Mesenchymal stem cell (in vitro differentiated cells and primary cell): Measurements from ENCODE around the gene HSFX1.

Source experiments
- DNase-seq: peaks from one replicate; pipeline ENCODE4 v3.0.0-alpha.2; 2013
- H2AFZ ChIP-seq: one replicate; pipeline ENCODE4 v1.6.1; 2013; ENCODE audit warnings: low read depth, mild to moderate bottlenecking, control low read depth, inconsistent platforms, low read length, moderate library complexity
- H2AK5ac ChIP-seq: 2 replicates; pipeline ENCODE4 v1.6.1; 2013; ENCODE audit warnings: low read length, moderate library complexity, mild to moderate bottlenecking, inconsistent platforms; ENCODE audit not compliant: severe bottlenecking
- H2BK120ac ChIP-seq: one replicate; pipeline ENCODE4 v1.6.1; 2013; ENCODE audit warnings: low read depth, mild to moderate bottlenecking, inconsistent platforms, low read length, moderate library complexity
- H2BK12ac ChIP-seq, 2 experiments: one replicate each; pipeline ENCODE4 v1.6.1; 2013; ENCODE audit warnings: inconsistent platforms in 2 of 2, low read length in 2 of 2, mild to moderate bottlenecking in 2 of 2, moderate library complexity in 2 of 2, control low read depth in 1 of 2
- H2BK15ac ChIP-seq: one replicate; pipeline ENCODE4 v1.6.1; 2013; ENCODE audit warnings: mild to moderate bottlenecking, low read depth, inconsistent platforms; ENCODE audit not compliant: poor library complexity, severe bottlenecking
- H2BK5ac ChIP-seq: 2 replicates; pipeline ENCODE4 v1.6.1; 2013; ENCODE audit warnings: low read depth, mild to moderate bottlenecking, low read length, control low read depth, inconsistent platforms; ENCODE audit not compliant: poor library complexity, severe bottlenecking
- H3K14ac ChIP-seq, 2 experiments: one replicate each; pipeline ENCODE4 v1.6.1; 2013; ENCODE audit warnings: inconsistent platforms in 2 of 2, low read length in 2 of 2, control low read depth in 1 of 2, mild to moderate bottlenecking in 1 of 2, moderate library complexity in 1 of 2
- H3K18ac ChIP-seq, 2 experiments: one replicate each; pipeline ENCODE4 v1.6.1; 2013; ENCODE audit warnings: inconsistent platforms in 2 of 2, low read length in 2 of 2, control low read depth in 1 of 2, low read depth in 1 of 2, mild to moderate bottlenecking in 1 of 2
- H3K23ac ChIP-seq, 2 experiments: one replicate each; pipeline ENCODE4 v1.6.1; 2013; ENCODE audit warnings: inconsistent platforms in 2 of 2, low read length in 2 of 2, mild to moderate bottlenecking in 2 of 2, moderate library complexity in 2 of 2, control low read depth in 1 of 2
- H3K27ac ChIP-seq: 2 replicates; pipeline ENCODE4 v1.5.1; 2013; ENCODE audit warnings: mild to moderate bottlenecking, moderate library complexity, low read length, control low read depth, inconsistent platforms; ENCODE audit not compliant: poor library complexity, severe bottlenecking
- H3K27me3 ChIP-seq, 2 experiments: 2 replicates each; pipeline versions ENCODE4 v1.6.1 to v1.7.0; 2013; ENCODE audit warnings: low read length in 2 of 2, mild to moderate bottlenecking in 2 of 2, moderate library complexity in 2 of 2, control low read depth in 1 of 2, inconsistent platforms in 1 of 2; ENCODE audit not compliant: control insufficient read depth in 1 of 2, insufficient read depth in 1 of 2
- H3K36me3 ChIP-seq, 2 experiments: 2 replicates each; pipeline versions ENCODE4 v1.6.1 to v1.7.0; 2013; ENCODE audit warnings: low read length in 2 of 2, control low read depth in 1 of 2, inconsistent platforms in 1 of 2, low read depth in 1 of 2, mild to moderate bottlenecking in 1 of 2; ENCODE audit not compliant: insufficient read depth in 2 of 2, control insufficient read depth in 1 of 2
- H3K4ac ChIP-seq, 2 experiments: one replicate each; pipeline ENCODE4 v1.6.1; 2013; ENCODE audit warnings: inconsistent platforms in 2 of 2, low read length in 2 of 2, mild to moderate bottlenecking in 2 of 2, moderate library complexity in 2 of 2, control low read depth in 1 of 2, low read depth in 1 of 2
- H3K4me1 ChIP-seq: 2 replicates; pipeline ENCODE4 v1.6.1; 2013; ENCODE audit warnings: low read depth, low read length, control low read depth; ENCODE audit not compliant: control insufficient read depth, insufficient read depth
- H3K4me2 ChIP-seq: 2 replicates; pipeline ENCODE4 v1.6.1; 2013; ENCODE audit warnings: low read length, mild to moderate bottlenecking, inconsistent platforms; ENCODE audit not compliant: poor library complexity, severe bottlenecking
- H3K4me3 ChIP-seq, 2 experiments: 2 replicates each; pipeline versions ENCODE4 v1.5.1 to v1.7.0; 2013; ENCODE audit warnings: low read length in 2 of 2, mild to moderate bottlenecking in 2 of 2, control low read depth in 1 of 2, low read depth in 1 of 2; ENCODE audit not compliant: insufficient read depth in 1 of 2
- H3K79me1 ChIP-seq: replicated peaks from 2 replicates; pipeline ENCODE4 v1.6.1; 2013; ENCODE audit warnings: mild to moderate bottlenecking, control low read depth, low read length, inconsistent platforms; ENCODE audit not compliant: poor library complexity, severe bottlenecking
- H3K9ac ChIP-seq: 2 replicates; pipeline ENCODE4 v1.7.0; 2013; ENCODE audit warnings: mild to moderate bottlenecking, low read length, moderate library complexity
- H3K9me3 ChIP-seq: 2 replicates; pipeline ENCODE4 v1.7.0; 2013; ENCODE audit warnings: mild to moderate bottlenecking, low read length; ENCODE audit not compliant: control insufficient read depth
- H4K8ac ChIP-seq: one replicate; pipeline ENCODE4 v1.6.1; 2013; ENCODE audit warnings: inconsistent platforms, mild to moderate bottlenecking, low read length, moderate library complexity
- H4K91ac ChIP-seq: one replicate; pipeline ENCODE4 v1.6.1; 2013; ENCODE audit warnings: mild to moderate bottlenecking, low read length, inconsistent platforms
- WGBS: methylation state at CpG from one replicate; pipeline ENCODE4 v1.1.7; 2013; ENCODE audit warnings: mixed read lengths; 5-methylcytosine and 5-hydroxymethylcytosine counted together

The HSFX1 gene

GRCh38 chrX:149807747-149808458, 34.0 kb downstream of the HSFX1 start:
- H3K27ac ChIP-seq: no peak overlapping the region
- WGBS: 90% methylated on average over 9 of the region's 12 CpGs
- no peak overlapping the region for H3K4ac ChIP-seq

DNA sequence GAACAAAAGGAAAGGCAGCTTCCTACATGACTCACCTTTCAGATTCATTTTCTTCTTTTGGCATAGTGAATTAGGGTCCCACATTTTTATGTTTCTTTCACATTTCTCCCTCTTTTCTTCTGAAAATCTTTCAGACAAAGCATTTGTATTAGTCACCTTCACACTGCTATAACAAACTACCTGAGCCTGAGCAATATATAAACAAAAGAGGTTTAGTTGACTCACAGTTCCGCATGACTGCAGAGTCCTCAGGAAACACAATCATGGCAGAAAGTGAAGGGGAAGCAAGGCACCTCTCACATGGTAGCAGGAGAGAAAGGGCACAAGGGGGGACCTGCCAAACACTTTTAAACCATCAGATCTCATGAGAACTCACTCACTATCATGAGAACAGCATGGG, 44.8 kb downstream of the HSFX1 start:
- 43% methylated on average over 1 of the region's 1 CpG for WGBS
- peaks cover 8% of the 10 kb centered on the region for H3K9me3 ChIP-seq

More at GRCh38 chrX:149807747-149808458, 34.0 kb downstream of the HSFX1 start:
- Histone ChIP-seq H3K23ac (no peak overlapping the region), H4K91ac (no peak overlapping the region), H2BK120ac (no peak overlapping the region), H3K18ac (no peak overlapping the region), H3K27me3 (peaks cover 0 to 15% of the 10 kb centered on the region in 2 experiments), H3K79me1 (no peaks in the 10 kb centered on the region), H3K36me3 (no peaks in the 10 kb centered on the region), H2AK5ac (no peak overlapping the region), H3K9ac (no peak overlapping the region), H2BK12ac (no peak overlapping the region), H2BK5ac (no peak overlapping the region), H3K14ac (no peak overlapping the region), H3K4me2 (no peak overlapping the region), H2AFZ (no peak overlapping the region), H4K8ac (no peak overlapping the region), H3K4me3 (no peak overlapping the region), H3K4me1 (no peaks in the 10 kb centered on the region), H2BK15ac (no peak overlapping the region), H3K9me3 (no peaks in the 10 kb centered on the region)
- DNase-seq: no peak

DNA sequence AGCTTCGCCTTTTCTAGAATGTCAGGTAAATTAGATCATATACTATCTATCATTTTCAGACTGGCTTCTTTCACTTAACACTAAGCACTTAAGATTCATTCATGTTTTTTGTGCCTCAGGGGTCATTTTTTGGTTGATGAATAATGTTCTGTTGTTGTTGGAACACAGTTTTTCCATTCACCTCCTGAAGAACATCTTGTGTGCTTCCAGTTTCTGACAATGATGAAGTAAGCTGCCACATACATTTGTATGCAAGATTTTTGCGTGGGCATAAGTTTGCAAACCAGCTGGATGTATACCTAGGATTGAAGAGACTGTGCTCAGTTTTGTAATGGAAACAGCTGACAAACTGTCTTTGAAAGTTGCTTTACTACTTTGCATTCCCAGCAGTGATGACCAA, 45.5 kb downstream of the HSFX1 start:
- no peak overlapping the region for H3K14ac ChIP-seq
- no peak overlapping the region for H3K4me2 ChIP-seq
- no peak overlapping the region for H4K91ac ChIP-seq
- no peaks in the 10 kb centered on the region for H3K79me1 ChIP-seq
- no peak overlapping the region for H2AK5ac ChIP-seq
- no peak overlapping the region for H2BK120ac ChIP-seq
- no peak overlapping the region for H3K18ac ChIP-seq
- WGBS: 92% methylated on average over 1 of the region's 2 CpGs
- no peak overlapping the region for H3K9ac ChIP-seq
- H2BK12ac ChIP-seq: no peak overlapping the region
- no peak overlapping the region for H3K4me3 ChIP-seq
- DNase-seq: no peak
- H3K27ac ChIP-seq: no peak overlapping the region
- H3K23ac ChIP-seq: no peak overlapping the region
- peaks cover 0 to 16% of the 10 kb centered on the region in 2 experiments for H3K27me3 ChIP-seq
- no peak overlapping the region for H4K8ac ChIP-seq
- H3K36me3 ChIP-seq: no peaks in the 10 kb centered on the region
- H2AFZ ChIP-seq: no peak overlapping the region
- no peak overlapping the region for H2BK15ac ChIP-seq
- peaks cover 8% of the 10 kb centered on the region for H3K9me3 ChIP-seq
- no peak overlapping the region for H3K4ac ChIP-seq
- H2BK5ac ChIP-seq: no peak overlapping the region
- no peaks in the 10 kb centered on the region for H3K4me1 ChIP-seq

More for the DNA sequence above, 44.8 kb downstream of the HSFX1 start:
- Histone ChIP-seq H2BK5ac (no peak overlapping the region), H3K18ac (no peak overlapping the region), H2AFZ (no peak overlapping the region), H2BK120ac (no peak overlapping the region), H3K23ac (no peak overlapping the region), H3K4me2 (no peak overlapping the region), H3K4me3 (no peak overlapping the region), H2AK5ac (no peak overlapping the region), H3K27ac (no peak overlapping the region), H3K79me1 (no peaks in the 10 kb centered on the region), H4K8ac (no peak overlapping the region), H2BK12ac (no peak overlapping the region), H3K36me3 (no peaks in the 10 kb centered on the region), H3K14ac (no peak overlapping the region), H3K27me3 (peaks cover 0 to 16% of the 10 kb centered on the region in 2 experiments), H4K91ac (no peak overlapping the region), H3K4ac (no peak overlapping the region), H2BK15ac (no peak overlapping the region), H3K4me1 (no peaks in the 10 kb centered on the region), H3K9ac (no peak overlapping the region)
- DNase-seq: no peak

- no peak overlapping the region for H2BK15ac ChIP-seq
- no peak overlapping the region for H2AK5ac ChIP-seq
- no peaks in the 10 kb centered on the region for H3K79me1 ChIP-seq
- H4K8ac ChIP-seq: no peak overlapping the region
- no peak overlapping the region for H3K9ac ChIP-seq
- H2BK12ac ChIP-seq: no peak overlapping the region
- WGBS: 3% methylated on average over 3 of the region's 3 CpGs
- H3K4me1 ChIP-seq: no peaks in the 10 kb centered on the region
- H3K18ac ChIP-seq: no peak overlapping the region
- peaks cover 0 to 15% of the 10 kb centered on the region in 2 experiments for H3K27me3 ChIP-seq
- no peak overlapping the region for H4K91ac ChIP-seq
- no peak overlapping the region for H3K27ac ChIP-seq
- no peak overlapping the region for H3K23ac ChIP-seq
- DNase-seq: peak; percentile 4
- H2AFZ ChIP-seq: no peak overlapping the region
- no peak overlapping the region for H3K4me2 ChIP-seq
- no peaks in the 10 kb centered on the region for H3K9me3 ChIP-seq
- H3K14ac ChIP-seq: no peak overlapping the region
- no peak overlapping the region for H3K4ac ChIP-seq
- H2BK5ac ChIP-seq: no peak overlapping the region
- no peaks in the 10 kb centered on the region for H3K36me3 ChIP-seq
- peak overlapping the region; percentile 19 for H2BK120ac ChIP-seq
- no peak overlapping the region for H3K4me3 ChIP-seq
Observed at GRCh38 chrX:149825424-149825823, 51.6 kb downstream of the HSFX1 start.
